Omental fat pad (tissue), 4 donors: Measurements from ENCODE around the gene MRPL51. TPM values are rescaled to one million over a fixed set of nuclear protein-coding genes. Genes with fewer than 3 reads are reported as not detected.
"Not testable (repeated sequence)": the region's sequence is repeated elsewhere in the genome, so short reads cannot be mapped to it uniquely, and the experiment has no call there.

ENCODE experiments used
- ATAC-seq: fragments of 150-250 bp; one replicate; pipeline ENCODE4 v1.9.1; 2016; ENCODE audit warnings: mild to moderate bottlenecking, moderate library complexity; ENCODE audit not compliant: low FRiP score
- DNase-seq: peaks from one replicate; pipeline ENCODE4 v3.0.0-alpha.2; 2019; ENCODE audit warnings: low spot score
- total RNA-seq, 4 donors: library from RNA; depleted of rRNA; stranded (reverse); fragments of >200 nt; gene quantifications; one replicate each; pipeline ENCODE4 v1.1.0, GENCODE V29; 2016
- TF ChIP-seq, protein P1 (sequence below), 3 donors: fragments of 450-650 bp; IDR thresholded peaks; one replicate each; pipeline ENCODE4 v1.5.1; 2016 to 2017; ENCODE audit warnings: antibody characterized with exemption in 3 of 3, mild to moderate bottlenecking in 3 of 3, moderate library complexity in 2 of 3

MRPL51 gene
- total RNA-seq, 4 donors from 2014 or later, result 44.1 to 118 (median 67.8) TPM

DNA sequence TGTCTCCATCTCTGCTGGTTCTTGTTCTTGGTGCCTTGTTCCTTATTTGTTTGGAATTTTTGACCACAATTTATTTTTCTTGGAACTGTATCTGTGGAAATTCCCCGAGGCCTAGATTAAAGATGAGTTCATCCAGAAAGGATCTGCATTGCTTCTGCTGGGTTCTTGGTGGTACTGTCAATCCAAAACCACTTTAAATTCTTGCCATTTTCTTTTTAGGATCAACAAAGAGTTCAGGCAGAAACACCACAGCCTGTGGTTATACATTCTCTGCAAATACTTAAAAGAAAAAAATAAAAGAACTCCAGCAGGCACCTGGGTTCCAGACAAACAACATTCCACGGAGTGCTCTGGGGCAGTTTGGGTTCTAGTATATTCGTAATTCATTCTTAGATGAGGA is 16.6 kb downstream of the MRPL51 start:
- ATAC-seq (no peak), DNase-seq (no peak)
- TF ChIP-seq, protein P1, sequence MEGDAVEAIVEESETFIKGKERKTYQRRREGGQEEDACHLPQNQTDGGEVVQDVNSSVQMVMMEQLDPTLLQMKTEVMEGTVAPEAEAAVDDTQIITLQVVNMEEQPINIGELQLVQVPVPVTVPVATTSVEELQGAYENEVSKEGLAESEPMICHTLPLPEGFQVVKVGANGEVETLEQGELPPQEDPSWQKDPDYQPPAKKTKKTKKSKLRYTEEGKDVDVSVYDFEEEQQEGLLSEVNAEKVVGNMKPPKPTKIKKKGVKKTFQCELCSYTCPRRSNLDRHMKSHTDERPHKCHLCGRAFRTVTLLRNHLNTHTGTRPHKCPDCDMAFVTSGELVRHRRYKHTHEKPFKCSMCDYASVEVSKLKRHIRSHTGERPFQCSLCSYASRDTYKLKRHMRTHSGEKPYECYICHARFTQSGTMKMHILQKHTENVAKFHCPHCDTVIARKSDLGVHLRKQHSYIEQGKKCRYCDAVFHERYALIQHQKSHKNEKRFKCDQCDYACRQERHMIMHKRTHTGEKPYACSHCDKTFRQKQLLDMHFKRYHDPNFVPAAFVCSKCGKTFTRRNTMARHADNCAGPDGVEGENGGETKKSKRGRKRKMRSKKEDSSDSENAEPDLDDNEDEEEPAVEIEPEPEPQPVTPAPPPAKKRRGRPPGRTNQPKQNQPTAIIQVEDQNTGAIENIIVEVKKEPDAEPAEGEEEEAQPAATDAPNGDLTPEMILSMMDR (IDR thresholded peaks at IDR 0.05), result no peak

DNA sequence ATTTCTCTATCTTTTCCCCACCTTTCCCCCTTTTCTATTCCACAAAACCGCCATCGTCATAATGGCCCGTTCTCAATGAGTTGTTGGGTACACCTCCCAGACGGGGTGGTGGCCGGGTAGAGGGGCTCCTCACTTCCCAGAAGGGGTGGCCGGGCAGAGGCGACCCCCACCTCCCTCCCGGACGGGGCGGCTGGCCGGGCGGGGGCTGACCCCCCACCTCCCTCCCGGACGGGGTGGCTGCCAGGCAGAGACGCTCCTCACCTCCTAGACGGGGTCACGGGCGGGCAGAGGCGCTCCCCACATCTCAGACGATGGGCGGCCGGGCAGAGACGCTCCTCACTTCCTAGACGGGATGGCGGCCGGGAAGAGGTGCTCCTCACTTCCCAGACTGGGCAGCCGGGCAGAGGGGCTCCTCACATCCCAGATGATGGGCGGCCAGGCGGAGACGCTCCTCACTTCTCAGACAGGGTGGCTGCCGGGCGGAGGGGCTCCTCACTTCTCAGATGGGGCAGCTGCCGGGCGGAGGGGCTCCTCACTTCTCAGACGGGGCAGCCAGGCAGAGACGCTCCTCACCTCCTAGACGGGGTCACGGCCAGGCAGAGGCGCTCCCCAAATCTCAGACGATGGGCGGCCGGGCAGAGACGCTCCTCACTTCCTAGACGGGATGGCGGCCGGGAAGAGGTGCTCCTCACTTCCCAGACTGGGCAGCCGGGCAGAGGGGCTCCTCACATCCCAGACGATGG is 17.7 kb downstream of the MRPL51 start:
- DNase-seq, ATAC-seq: not testable (repeated sequence)

DNA sequence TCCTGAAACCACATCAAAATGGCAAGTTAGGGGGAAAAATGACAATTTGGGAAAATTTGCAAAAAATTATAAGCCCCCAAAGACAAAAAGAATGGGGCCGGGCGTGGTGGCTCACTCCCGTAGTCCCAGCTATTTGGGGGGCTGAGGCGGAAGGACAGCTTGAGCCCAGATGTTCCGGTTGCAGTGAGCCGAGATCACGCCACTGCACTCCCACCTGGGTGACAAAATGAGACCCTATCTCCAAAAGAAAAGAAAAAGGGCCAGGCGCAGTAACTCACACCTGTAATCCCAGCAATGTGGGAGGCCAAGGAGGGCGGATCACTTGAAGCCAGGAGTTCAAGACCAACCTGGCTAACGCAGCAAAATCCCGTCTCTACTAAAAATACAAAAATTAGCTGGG is 20.6 kb downstream of the MRPL51 start:
- no peak for DNase-seq

DNA sequence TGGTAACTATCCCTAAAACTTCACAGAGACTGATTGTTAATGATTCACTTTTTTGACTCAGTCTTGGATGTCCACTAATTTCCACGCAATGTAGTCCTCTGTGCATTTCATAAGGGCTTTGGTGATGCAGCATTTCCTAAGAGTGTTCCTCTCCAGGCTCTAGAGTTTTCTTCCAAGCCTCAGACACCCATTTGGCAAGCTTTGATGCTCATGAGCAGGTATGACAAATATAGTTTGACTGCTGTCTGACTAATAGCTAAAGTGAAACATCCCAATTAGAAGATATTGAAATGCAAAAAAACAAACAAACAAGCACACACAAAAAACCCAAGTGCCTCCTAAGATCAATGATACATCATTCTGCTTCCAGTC is 21.1 kb downstream of the MRPL51 start:
- DNase-seq (no peak), ATAC-seq (no peak)
- TF ChIP-seq, protein P1 (IDR thresholded peaks at IDR 0.05), result no peak

More for the DNA sequence above, 20.6 kb downstream of the MRPL51 start:
- TF ChIP-seq, protein P1 (IDR thresholded peaks at IDR 0.05), result no peak
- no peak for ATAC-seq

DNA sequence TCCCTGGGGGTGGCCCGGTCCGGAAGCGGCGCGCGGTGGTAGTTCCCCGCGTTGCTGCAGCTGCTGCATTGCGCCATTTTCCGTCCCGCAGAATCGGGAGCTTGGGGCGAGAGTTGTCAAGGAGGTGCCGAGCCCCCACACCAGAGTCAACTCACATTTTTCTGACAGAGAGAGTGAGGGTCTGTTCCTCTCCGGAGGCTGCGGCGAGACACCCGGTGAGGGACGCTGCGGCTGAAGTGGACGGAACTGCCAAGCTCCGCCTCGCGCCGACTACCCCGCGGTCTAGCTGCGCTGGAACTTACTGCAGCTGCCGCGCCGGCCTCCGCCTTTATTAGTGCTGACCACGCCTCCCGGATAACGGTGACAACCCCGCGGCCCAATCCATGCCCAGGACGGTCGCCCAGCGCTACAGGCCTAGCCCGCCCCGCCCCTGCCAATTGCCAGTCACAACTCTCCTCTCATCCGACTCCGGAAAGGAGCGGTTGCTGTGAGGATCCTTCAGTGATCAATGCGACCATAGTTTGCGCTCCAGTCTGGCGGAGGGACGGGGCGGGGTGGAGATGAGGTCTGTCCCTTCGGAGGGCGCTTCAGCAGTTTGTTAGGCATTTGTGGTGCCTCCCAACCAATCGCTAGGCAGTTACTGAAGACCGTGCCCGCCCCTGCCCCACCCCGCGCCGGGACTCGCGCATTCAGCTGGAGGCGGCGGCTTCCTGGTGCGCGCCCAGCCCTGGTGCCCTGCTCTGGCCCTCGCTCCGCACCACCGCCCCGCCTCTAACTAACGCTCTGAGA is 22.5 kb downstream of the MRPL51 start, which contains the start of gene VAMP1:
Gene VAMP1 (minus strand): TSS at position 303 of the 789 bp plus-strand sequence. CDS start 146 bp downstream, at position 157.
- TF ChIP-seq, protein P1 (IDR thresholded peaks at IDR 0.05), result no peak
- peak; percentile 95 for DNase-seq
- ATAC-seq, result peak; percentile 98

DNA sequence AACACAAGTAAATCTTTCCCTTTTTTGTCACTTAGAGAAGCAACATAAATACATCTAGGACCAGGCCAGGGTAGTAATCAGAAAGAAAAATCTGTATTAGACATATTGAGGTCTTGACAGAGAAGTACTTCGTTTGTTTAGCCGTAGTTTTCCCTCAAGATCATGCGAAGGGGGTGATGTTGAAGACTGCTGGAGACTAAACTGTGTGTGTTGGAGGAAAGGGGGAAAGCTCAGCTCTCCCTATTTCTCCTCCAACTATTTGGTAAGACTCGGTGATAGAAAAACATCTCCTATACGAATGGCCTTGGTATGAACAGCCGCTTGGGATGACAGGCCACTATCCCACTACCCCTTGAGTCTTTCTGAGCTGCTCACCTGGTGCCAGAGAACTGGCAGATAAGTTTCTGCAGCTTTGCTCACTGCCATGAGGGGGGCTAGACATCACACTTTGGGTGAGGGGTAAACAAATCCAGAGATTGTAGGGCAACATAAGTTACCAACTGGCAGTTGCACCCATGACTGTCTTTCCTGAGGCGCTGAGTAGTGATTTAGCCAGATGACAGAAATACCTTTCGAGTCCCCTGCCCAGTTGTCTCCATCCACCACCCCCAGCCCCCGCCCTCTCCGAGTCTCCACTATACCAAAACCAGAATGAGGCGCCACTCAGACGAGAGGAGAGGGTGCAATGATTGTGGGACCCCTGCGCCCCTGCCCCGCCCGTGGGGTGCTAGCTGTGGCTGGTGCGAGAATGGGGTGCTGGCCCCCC is 23.3 kb downstream of the MRPL51 start:
- ATAC-seq, result no peak
- DNase-seq, result no peak
- TF ChIP-seq, protein P1 (IDR thresholded peaks at IDR 0.05), result no peak

DNA sequence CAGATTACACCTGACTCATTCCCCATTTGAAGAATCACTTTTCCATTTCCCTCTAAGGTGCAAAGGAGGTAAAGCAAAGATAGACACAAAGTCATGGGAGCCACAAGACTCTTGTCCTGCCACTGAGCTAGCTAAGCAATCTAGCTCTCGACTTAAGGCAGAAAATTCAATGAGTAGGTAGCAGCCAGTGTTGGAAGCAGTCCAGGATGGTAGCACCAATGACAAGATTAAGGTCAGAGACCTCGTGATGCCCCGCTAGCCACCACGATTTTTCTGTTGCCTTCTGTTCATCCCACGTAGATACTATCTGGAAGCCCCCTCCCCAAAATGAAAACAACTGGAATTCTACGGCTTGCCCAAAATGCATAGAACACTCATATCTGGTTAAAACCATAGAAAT is 24.0 kb downstream of the MRPL51 start:
- TF ChIP-seq, protein P1 (IDR thresholded peaks at IDR 0.05), result no peak
- ATAC-seq, result no peak

More for the DNA sequence above, 24.0 kb downstream of the MRPL51 start:
- DNase-seq, result no peak
